HCT116 (cell line): ENCODE results near the gene MMP23B. TPM values are rescaled to one million over a fixed set of nuclear protein-coding genes. Genes with fewer than 3 reads are reported as not detected.
"Not testable (repeated sequence)": the region's sequence is repeated elsewhere in the genome, so short reads cannot be mapped to it uniquely, and the experiment has no call there.

Experiments used
- ATAC-seq: fragments of 200-7000 bp; cut with Tn5 transposase; 2 replicates; pipeline ENCODE4 v1.9.1; 2020; ENCODE audit warnings: mild to moderate bottlenecking, moderate library complexity
- BruUV-seq: library from RNA; stranded (reverse); fragments of 400-500 nt; replicated peaks from 2 replicates; lab custom pipeline; 2021; lab: Mats Ljungman, UMichigan
- CTCF ChIA-PET: fragments of 300-600 bp; sonication (Branson Sonifier 250); formaldehyde crosslinking; loops from one replicate; lab custom pipeline; 2021; ENCODE audit warnings: antibody characterized with exemption; lab: Charles Lee
- POLR2A ChIA-PET: fragments of 300-600, 350-600 bp; sonication (Branson Sonifier 250); formaldehyde crosslinking; loops from one replicate; lab custom pipeline; 2021; ENCODE audit warnings: antibody characterized with exemption; lab: Charles Lee
- RAD21 ChIA-PET, 2 experiments: fragments of 300-600 bp; sonication (Branson Sonifier 250); formaldehyde crosslinking; loops; one replicate each; lab custom pipeline; 2023; ENCODE audit warnings: low total read pairs in 2 of 2; ENCODE audit not compliant: uncharacterized antibody in 2 of 2, unreplicated experiment in 2 of 2, low non-redundant PET in 1 of 2; lab: Charles Lee
- DNase-seq: peaks from one replicate; pipeline ENCODE4 v3.0.0-alpha.2; 2010; ENCODE audit warnings: low read depth, low spot score
- H2AFZ ChIP-seq: fragments of 200-600 bp; shearing (Covaris generic), sonication (generic); 2 replicates; pipeline ENCODE4 v1.6.1; 2017; ENCODE audit warnings: low read depth, mixed run types, mixed read lengths, antibody characterized with exemption, low read length; ENCODE audit not compliant: poor library complexity, severe bottlenecking
- H3K27ac ChIP-seq: 2 replicates; pipeline ENCODE4 v1.5.1; 2012; ENCODE audit warnings: low read depth, low read length
- H3K27me3 ChIP-seq: fragments of 200-600 bp; sonication (generic); 2 replicates; pipeline ENCODE4 v1.6.1; 2016; ENCODE audit warnings: mixed run types, low read length, mixed read lengths; ENCODE audit not compliant: insufficient read depth
- H3K36me3 ChIP-seq, 2 experiments: fragments of 200-500 bp in 1 of 2; fragments of 200-600 bp in 1 of 2; sonication (Bioruptor generic) in 1 of 2; sonication (generic) in 1 of 2; 2 replicates each; pipeline versions ENCODE4 v1.5.1 to v1.6.1; 2014 to 2016; ENCODE audit warnings: low read length in 2 of 2, inconsistent platforms in 1 of 2, mixed read lengths in 1 of 2, mixed run types in 1 of 2; ENCODE audit not compliant: insufficient read depth in 2 of 2, control insufficient read depth in 1 of 2
- H3K4me1 ChIP-seq, 2 experiments: fragments of 200-600 bp in 1 of 2; sonication (generic) in 1 of 2; 2 replicates each; pipeline versions ENCODE4 v1.5.1 to v1.6.1; 2012 to 2017; ENCODE audit warnings: low read length in 2 of 2, inconsistent platforms in 1 of 2, mild to moderate bottlenecking in 1 of 2, mixed read lengths in 1 of 2, mixed run types in 1 of 2, moderate library complexity in 1 of 2; ENCODE audit not compliant: insufficient read depth in 2 of 2, control insufficient read depth in 1 of 2
- H3K4me2 ChIP-seq: fragments of 200-600 bp; sonication (generic); 2 replicates; pipeline ENCODE4 v1.6.1; 2017; ENCODE audit warnings: mixed run types, low read length, mixed read lengths
- H3K4me3 ChIP-seq, 2 experiments: fragments of 200-600 bp in 1 of 2; sonication (generic) in 1 of 2; replicated peaks in 1 of 2; 2 replicates each; pipeline ENCODE4 v1.5.1; 2011 to 2016; ENCODE audit warnings: low read length in 2 of 2, control low read depth in 1 of 2, low read depth in 1 of 2, mild to moderate bottlenecking in 1 of 2, mixed read lengths in 1 of 2, mixed run types in 1 of 2
- H3K79me2 ChIP-seq: fragments of 200-600 bp; sonication (generic); 2 replicates; pipeline ENCODE4 v1.6.1; 2017; ENCODE audit warnings: mild to moderate bottlenecking, mixed run types, low read length, moderate library complexity, mixed read lengths; ENCODE audit not compliant: insufficient read depth
- H3K9ac ChIP-seq: fragments of 200-600 bp; sonication (generic); 2 replicates; pipeline ENCODE4 v1.6.1; 2016; ENCODE audit warnings: low read length, mixed read lengths
- H3K9me2 ChIP-seq: fragments of 200-600 bp; sonication (generic), shearing (Covaris generic); 2 replicates; pipeline ENCODE4 v1.6.1; 2017; ENCODE audit warnings: mixed run types, mild to moderate bottlenecking, moderate library complexity; ENCODE audit not compliant: insufficient read depth
- H3K9me3 ChIP-seq, 2 experiments: fragments of 200-500 bp in 1 of 2; fragments of 200-600 bp in 1 of 2; sonication (Bioruptor generic) in 1 of 2; sonication (generic) in 1 of 2; 2 replicates each; pipeline ENCODE4 v1.6.1; 2014 to 2017; ENCODE audit warnings: low read length in 2 of 2, mixed read lengths in 2 of 2, inconsistent platforms in 1 of 2, low read depth in 1 of 2, mild to moderate bottlenecking in 1 of 2, mixed run types in 1 of 2, moderate library complexity in 1 of 2; ENCODE audit not compliant: control insufficient read depth in 1 of 2, insufficient read depth in 1 of 2
- H4K20me1 ChIP-seq: fragments of 200-600 bp; sonication (generic), shearing (Covaris generic); 2 replicates; pipeline ENCODE4 v1.6.1; 2017; ENCODE audit warnings: mixed run types, mild to moderate bottlenecking, moderate library complexity; ENCODE audit not compliant: insufficient read depth
- intact Hi-C: fragments of 100-400 bp; cut with micrococcal nuclease; formaldehyde crosslinking; loops from 2 replicates; pipeline ENCODE4 v1.10.0; 2022
- total RNA-seq: library from RNA; stranded (reverse); gene quantifications from one replicate; pipeline ENCODE4 v1.2.1, GENCODE V29; 2021; ENCODE audit not compliant: unreplicated experiment

The MMP23B gene
- total RNA-seq, 1 experiment from 2014 or later, result 8.7 TPM

GRCh38 chr1:1637479-1637875, 5.5 kb downstream of the MMP23B start:
- H3K4me3 ChIP-seq, RAD21 ChIA-PET, H3K9me2 ChIP-seq, DNase-seq, H3K79me2 ChIP-seq, intact Hi-C loops, CTCF ChIA-PET, BruUV-seq, H3K9ac ChIP-seq, H3K27ac ChIP-seq, H3K9me3 ChIP-seq, H2AFZ ChIP-seq, ATAC-seq, POLR2A ChIA-PET, H3K36me3 ChIP-seq, H4K20me1 ChIP-seq, H3K4me1 ChIP-seq, H3K27me3 ChIP-seq, H3K4me2 ChIP-seq: not testable (repeated sequence)

- H3K27ac ChIP-seq, POLR2A ChIA-PET, BruUV-seq, H3K36me3 ChIP-seq, RAD21 ChIA-PET, H3K4me3 ChIP-seq, H3K27me3 ChIP-seq, CTCF ChIA-PET, H2AFZ ChIP-seq, H3K4me2 ChIP-seq, H4K20me1 ChIP-seq, DNase-seq, H3K9me3 ChIP-seq, H3K79me2 ChIP-seq, H3K4me1 ChIP-seq, H3K9me2 ChIP-seq, intact Hi-C loops, H3K9ac ChIP-seq, ATAC-seq: not testable (repeated sequence)
Observed at GRCh38 chr1:1638528-1638927, 6.6 kb downstream of the MMP23B start.

DNA sequence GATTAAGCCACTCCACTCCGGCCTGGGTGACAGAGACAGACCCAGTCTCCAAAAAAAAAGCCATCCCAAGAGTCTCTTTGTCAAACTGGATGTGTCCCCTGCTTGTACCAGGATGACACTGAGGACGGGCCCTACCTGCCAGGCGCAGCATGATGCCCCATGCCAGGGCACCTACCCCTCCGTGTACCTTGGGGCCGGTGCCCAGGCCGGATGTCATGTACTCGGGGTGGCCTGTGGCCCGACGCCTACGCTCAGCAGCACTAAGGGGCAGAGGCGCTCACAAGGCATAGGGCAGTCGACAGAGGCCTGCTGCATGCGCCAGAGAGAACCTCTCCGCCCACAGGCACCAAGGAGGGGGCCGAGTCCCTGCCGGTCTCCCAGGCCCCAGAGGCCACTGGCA, 7.4 kb downstream of the MMP23B start:
- H3K27me3 ChIP-seq, H2AFZ ChIP-seq, H3K36me3 ChIP-seq, H4K20me1 ChIP-seq, H3K4me1 ChIP-seq, H3K9me2 ChIP-seq, ATAC-seq, H3K4me2 ChIP-seq, H3K4me3 ChIP-seq, POLR2A ChIA-PET, RAD21 ChIA-PET, DNase-seq, BruUV-seq, H3K9ac ChIP-seq, H3K27ac ChIP-seq, CTCF ChIA-PET, H3K79me2 ChIP-seq, intact Hi-C loops, H3K9me3 ChIP-seq: not testable (repeated sequence)

DNA sequence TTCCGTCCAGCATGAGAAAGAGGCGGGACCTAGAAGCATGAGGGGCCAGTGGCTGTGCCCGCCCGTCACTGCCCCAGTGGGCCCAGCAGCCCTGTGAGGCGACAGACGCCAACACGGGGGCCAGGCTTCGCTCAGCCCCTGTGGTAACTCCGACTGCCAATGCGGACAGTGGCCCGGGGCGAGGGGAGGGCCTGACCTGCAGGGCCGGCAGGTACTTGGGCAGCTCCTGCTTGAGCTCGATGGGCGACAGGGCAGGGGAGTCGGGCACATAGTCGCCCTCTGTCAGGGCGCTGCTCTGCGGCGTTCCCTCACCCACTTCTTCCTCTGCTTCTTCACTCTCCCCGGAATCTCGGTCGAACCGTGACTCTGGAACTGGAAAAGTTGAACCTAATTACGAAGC, 8.1 kb downstream of the MMP23B start:
- BruUV-seq, H3K4me2 ChIP-seq, H3K4me1 ChIP-seq, POLR2A ChIA-PET, H3K4me3 ChIP-seq, H3K79me2 ChIP-seq, H3K9me2 ChIP-seq, RAD21 ChIA-PET, ATAC-seq, H3K27me3 ChIP-seq, DNase-seq, intact Hi-C loops, H4K20me1 ChIP-seq, H2AFZ ChIP-seq, H3K27ac ChIP-seq, H3K36me3 ChIP-seq, H3K9me3 ChIP-seq, H3K9ac ChIP-seq, CTCF ChIA-PET: not testable (repeated sequence)
